Peyer's patch (tissue), 4 donors: ENCODE measurements around the gene TMEM81. TPM values are rescaled to one million over a fixed set of nuclear protein-coding genes. Genes with fewer than 3 reads are reported as not detected.

Experiments
- DNase-seq, 3 donors: peaks; one replicate each; pipeline ENCODE4 v3.0.0-alpha.2; 2017 to 2019
- H3K27ac ChIP-seq, 4 donors: fragments of 200-600 bp; sonication (generic); one replicate each; pipeline ENCODE4 v1.5.1; 2016 to 2019
- H3K27me3 ChIP-seq, 2 donors: fragments of 200-600 bp; sonication (generic); one replicate each; pipeline ENCODE4 v1.5.1; 2019
- H3K36me3 ChIP-seq, 3 donors: fragments of 200-600 bp; sonication (generic); one replicate each; pipeline ENCODE4 v1.5.1; 2016 to 2019
- H3K4me1 ChIP-seq, 4 donors: fragments of 200-600 bp; sonication (generic); one replicate each; pipeline ENCODE4 v1.5.1; 2016 to 2019
- H3K4me3 ChIP-seq, 4 donors: fragments of 200-600 bp; sonication (generic); 1 replicate in 3 of 4; 2 replicates in 1 of 4; pipeline ENCODE4 v1.5.1; 2016 to 2019; ENCODE audit warnings: mild to moderate bottlenecking in 1 of 4
- H3K9me3 ChIP-seq, 4 donors: fragments of 200-600 bp; sonication (generic); one replicate each; pipeline ENCODE4 v1.5.1; 2016 to 2019; ENCODE audit warnings: mild to moderate bottlenecking in 1 of 4
- CTCF ChIP-seq, 6 experiments: fragments of 450-650 bp in 4 of 6; fragments of 200-600 bp in 2 of 6; sonication (generic) in 1 of 6; IDR thresholded peaks; one replicate each; pipeline ENCODE4 v1.5.1; 2017 to 2019; ENCODE audit warnings: antibody characterized with exemption in 6 of 6, mild to moderate bottlenecking in 3 of 6, moderate library complexity in 1 of 6
- POLR2A ChIP-seq, 2 donors: fragments of 450-650 bp; IDR thresholded peaks; one replicate each; pipeline ENCODE4 v1.5.1; 2017; ENCODE audit warnings: antibody characterized with exemption in 2 of 2, mild to moderate bottlenecking in 2 of 2, moderate library complexity in 2 of 2
- total RNA-seq, 4 donors: library from RNA; depleted of rRNA; stranded (reverse); fragments of >200 nt; gene quantifications; one replicate each; pipeline ENCODE4 v1.1.0, GENCODE V29; 2016

TMEM81 gene
- total RNA-seq, 4 donors from 2014 or later: 0.88 to 3.3 (median 2.6) TPM

- Histone ChIP-seq H3K27me3 (no peaks in the 10 kb centered on the region), H3K27ac (no peak overlapping the region), H3K4me3 (no peak overlapping the region), H3K4me1 (no peaks in the 10 kb centered on the region), H3K9me3 (no peaks in the 10 kb centered on the region), H3K36me3 (peaks cover 0 to 89% (median 0%) of the 10 kb centered on the region in 3 donors)
- TF ChIP-seq POLR2A (IDR thresholded peaks at IDR 0.05) (no peak), CTCF (IDR thresholded peaks at IDR 0.05) (no peak)
- DNase-seq: no peak
Measured at GRCh38 chr1:205109269-205109668, 25.0 kb upstream of the TMEM81 start.

DNA sequence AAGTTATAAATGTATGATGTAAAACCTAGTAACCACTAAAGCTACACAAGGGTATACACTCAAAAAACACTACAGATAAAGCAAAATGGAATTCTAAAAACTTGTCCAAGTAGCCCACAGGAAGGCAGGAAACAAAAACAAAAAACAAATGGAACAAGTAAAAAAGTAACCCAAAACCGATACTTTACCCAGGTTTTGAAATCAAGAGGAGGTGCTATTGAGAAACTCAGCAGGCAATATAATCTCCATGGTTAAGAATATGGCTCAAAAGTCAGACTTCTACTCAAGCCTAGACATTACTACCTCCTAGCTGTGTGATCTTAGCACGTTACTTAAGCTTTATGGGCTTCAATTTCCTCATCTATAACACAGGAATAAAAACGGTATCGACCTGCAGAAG, 24.2 kb upstream of the TMEM81 start:
- Histone ChIP-seq H3K27ac (no peak overlapping the region), H3K4me1 (no peaks in the 10 kb centered on the region), H3K9me3 (no peaks in the 10 kb centered on the region), H3K27me3 (no peaks in the 10 kb centered on the region), H3K36me3 (peaks cover 0 to 89% (median 0%) of the 10 kb centered on the region in 3 donors), H3K4me3 (no peak overlapping the region)
- TF ChIP-seq POLR2A (IDR thresholded peaks at IDR 0.05) (no peak), CTCF (IDR thresholded peaks at IDR 0.05) (no peak)
- no peak for DNase-seq

GRCh38 chr1:205107327-205107726, 23.1 kb upstream of the TMEM81 start:
- no peaks in the 10 kb centered on the region for H3K4me1 ChIP-seq
- DNase-seq: no peak
- H3K27me3 ChIP-seq: no peaks in the 10 kb centered on the region
- H3K4me3 ChIP-seq: no peak overlapping the region
- no peaks in the 10 kb centered on the region for H3K9me3 ChIP-seq
- TF ChIP-seq POLR2A (IDR thresholded peaks at IDR 0.05) (no peak), CTCF (IDR thresholded peaks at IDR 0.05) (no peak)
- H3K36me3 ChIP-seq: peaks cover 0 to 89% (median 0%) of the 10 kb centered on the region in 3 donors
- H3K27ac ChIP-seq: no peak overlapping the region

DNA sequence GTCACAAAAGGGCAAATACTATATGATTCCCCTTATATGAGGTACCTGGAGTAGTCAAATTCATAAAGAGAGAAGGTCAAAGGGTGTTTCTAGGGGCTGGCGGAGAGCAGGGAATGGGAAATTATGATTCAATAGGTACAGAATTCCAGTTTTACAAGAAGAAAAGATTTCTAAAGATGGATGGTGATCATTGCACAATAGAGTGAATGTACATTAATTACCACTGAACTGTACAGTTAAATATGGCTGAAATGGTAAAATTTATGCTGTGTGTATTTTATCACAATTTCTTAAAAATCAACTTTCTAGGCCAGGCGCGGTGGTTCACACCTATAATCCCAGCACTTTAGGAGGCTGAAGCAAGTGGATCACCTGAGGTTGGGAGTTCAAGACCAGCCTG, 18.1 kb upstream of the TMEM81 start:
- TF ChIP-seq CTCF (IDR thresholded peaks at IDR 0.05) (no peak), POLR2A (IDR thresholded peaks at IDR 0.05) (no peak)
- H3K4me1 ChIP-seq: no peaks in the 10 kb centered on the region
- H3K4me3 ChIP-seq: no peak overlapping the region
- H3K27ac ChIP-seq: no peak overlapping the region
- DNase-seq: no peak
- H3K27me3 ChIP-seq: no peaks in the 10 kb centered on the region
- H3K9me3 ChIP-seq: no peaks in the 10 kb centered on the region
- H3K36me3 ChIP-seq: peaks cover 0 to 93% (median 6%) of the 10 kb centered on the region in 3 donors

DNA sequence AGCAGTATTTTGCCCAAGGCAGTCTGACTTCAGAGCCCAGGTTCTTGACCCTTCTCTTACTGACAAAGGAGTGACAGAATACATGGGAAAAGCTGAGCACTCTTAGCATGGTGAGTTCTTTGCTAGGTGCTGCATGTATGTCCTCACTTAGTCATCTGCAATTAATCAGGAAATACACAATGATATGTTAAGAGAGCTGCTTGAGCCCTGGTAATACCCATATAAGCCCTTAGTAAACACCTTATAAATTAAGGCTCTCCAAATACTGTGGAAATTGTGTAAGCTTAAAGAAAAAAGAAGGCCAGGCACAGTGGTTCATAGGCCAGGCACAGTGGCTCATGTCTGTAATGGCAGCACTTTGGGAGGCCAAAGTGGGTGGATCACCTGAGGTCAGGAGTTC, 14.0 kb upstream of the TMEM81 start:
- TF ChIP-seq POLR2A (IDR thresholded peaks at IDR 0.05) (no peak), CTCF (IDR thresholded peaks at IDR 0.05) (no peak)
- Histone ChIP-seq H3K27me3 (no peaks in the 10 kb centered on the region), H3K9me3 (no peaks in the 10 kb centered on the region), H3K27ac (no peak overlapping the region), H3K4me3 (no peak overlapping the region), H3K4me1 (no peaks in the 10 kb centered on the region), H3K36me3 (peaks cover 0 to 95% (median 6%) of the 10 kb centered on the region in 3 donors)
- DNase-seq: no peak

GRCh38 chr1:205095422-205095821, 11.2 kb upstream of the TMEM81 start:
- H3K9me3 ChIP-seq: no peaks in the 10 kb centered on the region
- peaks cover 0 to 93% (median 4%) of the 10 kb centered on the region in 3 donors for H3K36me3 ChIP-seq
- H3K27me3 ChIP-seq: no peaks in the 10 kb centered on the region
- no peak overlapping the region for H3K27ac ChIP-seq
- no peak for TF ChIP-seq POLR2A (IDR thresholded peaks at IDR 0.05)
- no peak for TF ChIP-seq CTCF (IDR thresholded peaks at IDR 0.05)
- no peaks in the 10 kb centered on the region for H3K4me1 ChIP-seq
- DNase-seq: no peak
- H3K4me3 ChIP-seq: no peak overlapping the region
